Measurements from ENCODE around the gene PANX3.

DNA sequence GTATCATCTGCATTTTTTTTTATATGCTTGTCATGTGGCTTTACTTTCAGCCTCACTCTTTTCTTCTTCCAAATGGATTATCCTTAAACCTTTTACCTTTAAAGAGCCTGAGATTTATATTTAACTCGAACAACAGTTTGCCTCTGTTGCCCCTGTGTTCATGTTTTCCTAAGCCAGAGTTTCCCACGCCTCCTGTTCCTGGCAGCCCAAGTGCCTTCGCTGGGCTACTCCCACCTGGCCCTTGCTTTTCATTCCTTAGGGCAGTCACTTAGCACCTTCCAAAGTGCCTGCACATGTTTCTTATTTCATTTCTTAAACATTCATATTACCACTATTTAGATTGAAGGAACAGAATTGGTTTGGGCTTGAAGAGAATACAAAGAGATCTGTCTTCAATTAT is 24.7 kb downstream of the PANX3 start:
- TF ChIP-seq CEBPB (IDR thresholded peaks at IDR 0.05; ENCODE audit: low read depth, low read length) = no peak
- TF ChIP-seq RAD21 (IDR thresholded peaks at IDR 0.05; ENCODE audit: low read length) = no peak
- TF ChIP-seq, protein P1, sequence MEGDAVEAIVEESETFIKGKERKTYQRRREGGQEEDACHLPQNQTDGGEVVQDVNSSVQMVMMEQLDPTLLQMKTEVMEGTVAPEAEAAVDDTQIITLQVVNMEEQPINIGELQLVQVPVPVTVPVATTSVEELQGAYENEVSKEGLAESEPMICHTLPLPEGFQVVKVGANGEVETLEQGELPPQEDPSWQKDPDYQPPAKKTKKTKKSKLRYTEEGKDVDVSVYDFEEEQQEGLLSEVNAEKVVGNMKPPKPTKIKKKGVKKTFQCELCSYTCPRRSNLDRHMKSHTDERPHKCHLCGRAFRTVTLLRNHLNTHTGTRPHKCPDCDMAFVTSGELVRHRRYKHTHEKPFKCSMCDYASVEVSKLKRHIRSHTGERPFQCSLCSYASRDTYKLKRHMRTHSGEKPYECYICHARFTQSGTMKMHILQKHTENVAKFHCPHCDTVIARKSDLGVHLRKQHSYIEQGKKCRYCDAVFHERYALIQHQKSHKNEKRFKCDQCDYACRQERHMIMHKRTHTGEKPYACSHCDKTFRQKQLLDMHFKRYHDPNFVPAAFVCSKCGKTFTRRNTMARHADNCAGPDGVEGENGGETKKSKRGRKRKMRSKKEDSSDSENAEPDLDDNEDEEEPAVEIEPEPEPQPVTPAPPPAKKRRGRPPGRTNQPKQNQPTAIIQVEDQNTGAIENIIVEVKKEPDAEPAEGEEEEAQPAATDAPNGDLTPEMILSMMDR (conservative IDR thresholded peaks at IDR 0.05; ENCODE audit: low read depth, low read length) = no peak
- TF ChIP-seq FOS (IDR thresholded peaks at IDR 0.05; ENCODE audit: low read depth, low read length) = no peak
- TF ChIP-seq POLR2A (IDR thresholded peaks at IDR 0.05; ENCODE audit: low read depth, low read length) = no peak
- no peak for TF ChIP-seq BHLHE40 (IDR thresholded peaks at IDR 0.05; ENCODE audit: low read depth, low read length)
- no peak for TF ChIP-seq RCOR1 (IDR thresholded peaks at IDR 0.05; ENCODE audit: insufficient replicate concordance, low read length)
- TF ChIP-seq SMC3 (IDR thresholded peaks at IDR 0.05; ENCODE audit: low read depth, low read length) = no peak
- no peak for TF ChIP-seq MAFK (IDR thresholded peaks at IDR 0.05; ENCODE audit: low read depth, low read length)
